Activated effector memory CD4-positive, alpha-beta T cell treated with anti-CD3 and anti-CD28 coated beads, Interleukin-2, amount 50 U/mL, for 16 hours (primary cell): ENCODE measurements around the gene GRXCR1.

Experiments
- DNase-seq: peaks from one replicate; pipeline ENCODE4 v3.0.0-alpha.2; 2020

Gene GRXCR1

DNA sequence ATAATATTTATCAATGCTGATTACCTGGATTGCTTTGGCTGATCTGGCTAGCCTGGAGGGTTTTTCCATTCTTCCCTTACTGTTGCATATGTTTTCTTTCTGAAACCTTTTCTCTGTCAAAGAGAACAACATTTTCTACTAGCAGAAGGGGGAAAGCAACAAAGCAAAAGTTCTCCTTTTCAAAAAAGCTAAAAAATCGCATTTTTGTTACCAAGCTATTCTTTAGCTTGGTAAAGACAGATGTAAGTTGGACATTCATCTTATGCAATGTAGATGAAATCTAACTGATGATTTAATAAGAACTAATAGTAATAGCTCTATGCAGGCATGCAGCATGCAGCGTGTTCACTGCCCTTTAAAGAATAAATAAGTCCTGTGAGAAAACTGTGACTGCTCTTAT, at the start of gene GRXCR1:
Gene GRXCR1, plus strand, starts transcription at position 301 of the 400 bp plus-strand sequence. CDS start 554 bp downstream, outside the sequence.
- DNase-seq, result no peak

GRCh38 chr4:42843694-42844093, 48.8 kb upstream of the GRXCR1 start:
- no peak for DNase-seq

GRCh38 chr4:42844422-42845070, 48.0 kb upstream of the GRXCR1 start:
- DNase-seq, result no peak

GRCh38 chr4:42845586-42845985, 46.9 kb upstream of the GRXCR1 start:
- no peak for DNase-seq

DNA sequence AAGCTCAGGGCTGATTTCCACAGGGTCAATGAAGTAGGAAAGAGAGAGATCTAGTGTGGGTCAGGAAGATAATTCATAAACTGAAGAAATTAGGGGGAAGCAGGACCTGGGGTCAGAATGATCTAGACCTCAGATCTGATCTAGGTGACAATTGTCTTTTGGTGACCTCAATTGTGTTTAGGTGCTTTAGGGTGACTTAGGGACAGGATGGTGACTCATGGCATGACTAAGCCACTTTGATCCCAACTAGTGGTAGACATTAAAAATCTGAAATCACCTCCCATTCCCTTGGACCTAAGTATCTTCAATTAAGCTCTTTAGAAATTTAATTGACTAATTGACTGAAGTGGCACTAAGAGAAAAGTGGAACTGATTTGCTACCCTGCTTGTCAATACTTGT, 36.7 kb upstream of the GRXCR1 start:
- no peak for DNase-seq

GRCh38 chr4:42865572-42866189, 26.8 kb upstream of the GRXCR1 start:
- peak; percentile 63 for DNase-seq

DNA sequence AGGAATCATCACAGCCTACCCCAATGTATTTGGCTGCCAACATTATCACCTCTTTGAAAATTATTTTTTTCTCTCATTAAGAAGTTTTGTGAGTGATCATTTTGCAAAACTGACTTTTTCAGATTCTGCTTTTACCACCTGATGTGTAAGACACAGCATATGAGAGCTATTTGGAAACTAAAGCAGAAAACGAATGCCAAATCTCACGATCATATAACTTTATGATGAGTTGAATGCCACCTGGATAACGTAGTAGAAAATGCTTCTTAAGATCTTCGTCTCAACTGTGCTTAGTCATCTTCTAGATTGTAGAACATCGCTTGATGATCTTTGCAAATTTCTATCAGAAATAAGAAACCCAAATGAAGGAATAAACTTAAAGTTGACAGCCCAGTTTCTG, 21.3 kb upstream of the GRXCR1 start:
- DNase-seq, result no peak

DNA sequence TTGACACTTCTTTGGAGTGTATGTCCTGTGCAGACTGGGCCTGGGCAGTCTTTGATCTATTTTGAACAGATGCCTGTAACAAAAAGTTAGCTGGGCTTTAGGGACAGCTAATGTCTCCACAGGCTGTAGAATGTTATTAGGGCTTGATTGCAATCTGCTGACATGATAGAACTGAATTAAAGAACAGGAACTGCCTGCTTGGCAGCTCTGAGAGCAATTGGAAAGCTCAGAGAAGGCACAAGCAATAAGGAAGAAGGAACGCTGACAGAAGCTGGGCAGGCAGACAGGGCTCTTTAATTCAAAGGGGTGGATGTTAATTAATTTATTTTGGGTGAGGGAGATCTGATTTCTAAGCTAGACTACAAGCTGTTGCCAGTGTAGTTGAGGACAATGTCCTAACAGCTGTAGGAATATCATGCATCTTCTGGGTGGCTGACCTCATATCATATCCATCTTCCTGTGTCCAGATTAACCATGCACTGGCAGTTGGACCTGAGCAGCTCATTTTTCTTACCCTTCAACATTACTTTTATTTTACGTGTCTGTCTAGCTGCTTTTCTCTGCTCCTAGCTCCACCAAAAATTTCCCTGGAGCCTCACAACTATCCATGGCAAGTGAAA, 20.7 kb upstream of the GRXCR1 start:
- DNase-seq, result no peak

DNA sequence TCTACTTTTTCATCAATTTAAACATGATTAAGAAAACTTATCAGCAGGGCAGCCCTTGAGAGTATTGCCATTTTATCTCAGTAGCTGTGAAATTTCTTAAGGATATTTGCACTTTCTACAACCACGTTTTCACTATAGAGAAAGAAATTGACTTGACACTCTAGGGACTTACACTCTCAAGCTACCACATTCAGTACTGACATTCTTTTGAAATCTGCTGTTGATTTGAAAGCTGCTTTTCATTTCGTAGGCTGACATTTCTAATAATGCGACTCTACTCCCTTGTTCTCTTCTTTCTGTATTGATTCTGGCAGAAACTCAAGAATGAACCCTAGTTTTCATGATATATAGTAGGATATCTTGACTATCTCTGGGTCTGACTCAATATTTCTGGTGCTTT, 13.7 kb upstream of the GRXCR1 start:
- DNase-seq, result no peak

- no peak for DNase-seq
Measured at GRCh38 chr4:42881253-42881652, 11.3 kb upstream of the GRXCR1 start.

- DNase-seq, result no peak
Measured at GRCh38 chr4:42891644-42892043, 869 bp upstream of the GRXCR1 start.

- DNase-seq, result no peak
Measured at GRCh38 chr4:42895452-42895851, 2.9 kb downstream of the GRXCR1 start.

DNA sequence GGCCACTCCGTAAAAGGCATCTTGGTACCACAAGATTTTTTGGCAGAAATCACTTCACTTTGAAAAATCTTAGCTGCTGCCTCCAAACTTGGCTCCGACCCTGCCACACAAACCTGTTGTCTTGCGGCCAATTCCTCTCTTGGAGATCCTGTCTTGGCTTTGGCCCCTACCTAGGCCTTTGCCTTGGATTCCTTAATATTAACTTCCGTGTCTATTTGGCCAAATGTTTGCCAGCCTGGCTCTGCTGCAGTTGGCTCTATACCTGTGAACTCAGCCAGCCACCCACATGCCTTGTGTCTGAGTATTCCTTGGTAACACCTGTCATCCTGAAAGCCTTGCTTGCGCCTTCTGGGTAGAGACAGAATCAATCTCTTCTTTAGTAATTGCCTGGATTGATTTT, 12.5 kb downstream of the GRXCR1 start:
- no peak for DNase-seq

GRCh38 chr4:42905591-42905990, 13.1 kb downstream of the GRXCR1 start:
- DNase-seq, result no peak

GRCh38 chr4:42906341-42906740, 13.8 kb downstream of the GRXCR1 start:
- DNase-seq, result no peak

DNA sequence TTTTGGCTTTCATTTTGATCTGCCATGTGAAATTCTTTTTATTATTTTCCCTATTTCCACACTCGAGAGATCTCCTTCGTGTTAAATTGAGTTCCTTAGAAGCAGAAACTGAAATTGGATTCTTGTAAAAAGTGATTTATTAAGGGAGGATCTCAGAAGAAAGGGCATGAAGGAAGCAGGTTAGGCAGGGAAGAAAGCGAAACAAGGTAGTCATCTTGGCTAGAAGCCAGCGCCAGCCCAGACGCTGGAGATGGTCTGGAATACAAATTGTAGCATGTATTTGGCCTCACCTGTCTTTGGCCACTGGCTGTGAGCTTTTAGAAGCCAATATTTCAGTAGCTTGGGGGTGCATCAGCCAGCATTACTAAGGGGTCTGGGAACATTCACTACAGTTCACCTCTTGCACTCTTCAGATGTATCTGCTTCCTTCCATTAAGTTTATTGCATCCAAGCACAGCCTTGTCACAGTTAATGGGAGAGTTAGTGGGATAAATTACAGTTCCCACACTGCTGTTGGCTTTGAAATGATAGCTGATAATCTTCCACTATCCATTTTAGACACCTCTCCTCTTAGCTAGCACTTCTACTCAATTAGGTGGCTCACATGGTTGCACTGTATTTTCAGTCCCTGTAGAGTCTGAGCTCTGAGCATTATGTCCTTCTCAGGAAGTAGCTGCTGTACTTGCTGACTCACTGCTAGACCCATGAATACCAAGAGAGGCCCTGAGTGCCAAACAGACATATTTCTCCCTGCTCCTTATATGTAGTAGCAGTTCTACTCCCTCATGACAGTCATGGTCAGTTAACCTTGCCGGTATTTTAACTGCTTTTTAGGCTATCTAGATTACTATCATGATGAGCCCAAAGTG, 14.6 kb downstream of the GRXCR1 start:
- DNase-seq, result no peak

- no peak for DNase-seq
Measured at GRCh38 chr4:42910459-42910858, 17.9 kb downstream of the GRXCR1 start.

DNA sequence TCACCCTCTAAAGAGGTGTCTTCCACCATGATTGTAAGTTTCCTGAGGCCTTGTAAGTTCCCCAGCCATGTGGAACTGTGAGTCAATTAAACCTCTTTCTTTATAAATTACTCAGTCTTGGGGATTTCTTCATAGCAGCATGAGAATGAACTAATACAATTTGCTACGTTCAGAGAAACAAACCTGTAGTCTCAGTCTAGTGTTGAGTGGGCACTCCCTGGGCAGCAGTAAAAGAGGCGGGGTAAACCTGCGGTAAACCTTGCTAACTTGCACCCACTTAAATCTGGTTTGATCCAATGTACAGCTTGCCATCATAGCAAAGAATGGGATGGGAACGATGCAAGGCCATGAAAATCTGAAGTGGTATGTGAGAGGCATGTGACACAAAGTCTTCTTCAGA, 22.4 kb downstream of the GRXCR1 start:
- no peak for DNase-seq

GRCh38 chr4:42915484-42915883, 23.0 kb downstream of the GRXCR1 start:
- no peak for DNase-seq

- no peak for DNase-seq
Measured at GRCh38 chr4:42917296-42917695, 24.8 kb downstream of the GRXCR1 start.

DNA sequence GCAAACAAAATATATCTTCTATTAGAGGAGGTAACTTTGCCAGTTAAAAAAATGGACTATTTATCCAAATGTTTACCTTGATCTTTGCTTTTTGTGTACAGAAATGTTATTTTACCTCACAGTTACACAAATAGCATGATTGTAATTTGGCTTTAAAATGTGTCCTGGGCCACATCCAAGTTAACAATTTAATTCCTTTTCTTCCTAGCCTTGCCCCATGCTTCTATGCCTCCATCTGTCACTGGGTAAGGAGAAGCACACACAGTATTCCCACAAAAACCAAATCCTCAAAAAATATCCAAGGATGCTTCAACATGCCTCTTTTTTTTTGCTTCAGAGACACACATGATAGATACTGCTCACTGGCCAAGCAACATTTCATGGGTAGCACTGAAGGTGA, 30.9 kb downstream of the GRXCR1 start:
- no peak for DNase-seq

DNA sequence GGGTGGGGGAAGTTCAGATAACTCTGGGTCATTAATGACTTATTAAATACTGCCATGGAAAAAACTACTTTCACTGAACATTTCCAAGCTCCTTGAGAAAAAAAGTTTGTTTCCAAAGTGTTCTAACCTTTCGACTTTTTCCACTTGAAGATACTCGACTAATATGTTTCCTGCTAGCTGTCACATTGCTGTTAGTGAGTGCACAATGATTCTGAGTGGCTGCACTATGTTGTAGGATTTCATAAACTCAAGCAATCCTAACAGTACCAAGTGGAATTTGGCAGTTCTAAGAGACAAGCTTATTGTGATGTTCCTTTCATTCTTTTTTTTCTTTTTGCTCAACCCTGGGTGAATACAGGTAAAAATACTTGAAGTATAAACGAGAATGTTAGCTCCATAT, 33.4 kb downstream of the GRXCR1 start:
- DNase-seq, result no peak

DNA sequence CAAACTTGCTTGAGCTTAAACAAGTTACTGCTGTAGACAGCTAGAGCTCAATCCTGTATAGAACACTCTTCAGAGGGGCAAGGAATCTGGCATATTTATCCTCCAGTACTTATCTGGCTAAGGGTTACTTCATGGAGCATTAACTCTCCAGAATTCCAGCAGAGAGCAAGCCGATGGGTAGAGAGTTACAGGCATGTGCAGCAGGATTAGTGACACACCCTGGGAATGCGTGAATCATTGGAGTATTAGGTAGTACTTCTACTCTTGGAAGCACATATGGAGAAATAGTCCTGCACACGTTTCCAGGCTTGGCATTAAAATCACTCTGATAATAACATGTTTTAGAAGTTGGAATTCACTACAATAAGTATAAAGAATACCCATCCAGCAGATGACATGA, 35.4 kb downstream of the GRXCR1 start:
- DNase-seq, result no peak

GRCh38 chr4:42928582-42928981, 36.1 kb downstream of the GRXCR1 start:
- no peak for DNase-seq
